CD8-positive, alpha-beta memory T cell (primary cell): ENCODE measurements around the gene PGM2. TPM values are rescaled to one million over a fixed set of nuclear protein-coding genes. Genes with fewer than 3 reads are reported as not detected.

Experiments
- CTCF ChIA-PET: fragments of 350-600 bp; sonication (Branson Sonifier 250); formaldehyde crosslinking; loops from one replicate; lab custom pipeline; 2021; ENCODE audit warnings: antibody characterized with exemption; lab: Charles Lee
- POLR2A ChIA-PET: fragments of 350-600 bp; sonication (Branson Sonifier 250); formaldehyde crosslinking; loops from one replicate; lab custom pipeline; 2021; ENCODE audit warnings: antibody characterized with exemption; lab: Charles Lee
- DNase-seq, 5 donors: peaks; one replicate each; pipeline versions ENCODE4 v3.0.0 to v3.0.0-alpha.2; 2020 to 2022; ENCODE audit warnings: mixed read lengths in 1 of 5
- H3K27ac ChIP-seq: one replicate; pipeline ENCODE4 v1.7.0; 2013; ENCODE audit warnings: low read depth, mild to moderate bottlenecking, low read length, moderate library complexity
- H3K27me3 ChIP-seq: 2 replicates; pipeline ENCODE4 v1.7.0; 2013; ENCODE audit warnings: low read length, mild to moderate bottlenecking; ENCODE audit not compliant: insufficient read depth, poor library complexity, severe bottlenecking
- H3K36me3 ChIP-seq: 2 replicates; pipeline ENCODE4 v1.7.0; 2013; ENCODE audit warnings: mild to moderate bottlenecking, low read length, moderate library complexity; ENCODE audit not compliant: insufficient read depth
- H3K4me1 ChIP-seq: 2 replicates; pipeline ENCODE4 v1.7.0; 2013; ENCODE audit warnings: mild to moderate bottlenecking, low read length, moderate library complexity; ENCODE audit not compliant: insufficient read depth
- H3K4me3 ChIP-seq: 2 replicates; pipeline ENCODE4 v1.7.0; 2013; ENCODE audit warnings: mild to moderate bottlenecking, low read length
- H3K9me3 ChIP-seq: 2 replicates; pipeline ENCODE4 v1.7.0; 2013; ENCODE audit warnings: mild to moderate bottlenecking, low read length
- H3K27ac Mint-ChIP-seq, 8 donors: one replicate each; pipeline ENCODE4 v1.8.0; 2020 to 2021; ENCODE audit warnings: mixed read lengths in 8 of 8, mild to moderate bottlenecking in 6 of 8, inconsistent platforms in 3 of 8, moderate library complexity in 3 of 8
- H3K27me3 Mint-ChIP-seq, 2 donors: one replicate each; pipeline ENCODE4 v1.8.0; 2020 to 2021; ENCODE audit warnings: mixed read lengths in 2 of 2, mild to moderate bottlenecking in 1 of 2, moderate library complexity in 1 of 2
- H3K36me3 Mint-ChIP-seq, 3 donors: one replicate each; pipeline ENCODE4 v1.8.0; 2020 to 2021; ENCODE audit warnings: mixed read lengths in 3 of 3, inconsistent platforms in 1 of 3, mild to moderate bottlenecking in 1 of 3
- H3K4me1 Mint-ChIP-seq, 3 donors: one replicate each; pipeline ENCODE4 v1.8.0; 2020 to 2021; ENCODE audit warnings: mixed read lengths in 3 of 3, inconsistent platforms in 1 of 3, mild to moderate bottlenecking in 1 of 3
- H3K4me3 Mint-ChIP-seq, 7 donors: one replicate each; pipeline ENCODE4 v1.8.0; 2020 to 2021; ENCODE audit warnings: mixed read lengths in 7 of 7, mild to moderate bottlenecking in 6 of 7, moderate library complexity in 4 of 7, inconsistent platforms in 2 of 7
- H3K9me3 Mint-ChIP-seq, 5 donors: one replicate each; pipeline ENCODE4 v1.8.0; 2020 to 2022; ENCODE audit warnings: mixed read lengths in 5 of 5, mild to moderate bottlenecking in 3 of 5, moderate library complexity in 2 of 5, inconsistent platforms in 1 of 5
- polyA plus RNA-seq: library from polyadenylated mRNA; unstranded; fragments of 300-500 nt; fragmentation: Illumina TruSeq; gene quantifications from one replicate; pipeline ENCODE4 v1.2.3, GENCODE V29; 2021
- total RNA-seq, 2 experiments: library from RNA; stranded (reverse); gene quantifications; one replicate each; pipeline ENCODE4 v1.2.3, GENCODE V29; 2021

Gene PGM2
- total and polyA plus RNA-seq, 3 experiments from 2014 or later: 18.1 to 65.9 (median 62.3) TPM

DNA sequence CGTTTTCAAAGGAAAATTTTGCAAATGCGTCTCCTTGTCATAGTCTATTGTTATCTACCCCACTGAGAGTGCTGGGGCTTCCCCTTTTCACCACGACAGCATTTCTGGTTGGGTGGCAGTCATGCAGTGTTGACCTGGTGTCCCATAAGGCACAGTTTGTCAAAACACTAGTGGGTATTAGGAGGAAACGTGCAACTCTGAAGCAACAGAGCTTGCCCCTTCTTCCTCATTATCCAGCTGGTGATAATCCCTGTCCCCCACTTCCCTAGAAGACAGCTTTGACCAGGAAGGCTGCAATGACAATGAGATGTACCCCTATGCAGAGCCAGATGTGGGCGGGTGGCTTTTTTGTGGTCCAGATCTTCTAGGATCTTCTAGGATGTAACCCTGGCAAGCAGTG, 66.2 kb downstream of the PGM2 start:
- Histone ChIP-seq H3K4me3 (peak overlapping the region; percentile 78), H3K27me3 (no peaks in the 10 kb centered on the region), H3K9me3 (no peaks in the 10 kb centered on the region), H3K36me3 (no peaks in the 10 kb centered on the region), H3K4me1 (peaks cover 23% of the 10 kb centered on the region), H3K27ac (no peak overlapping the region)
- CTCF ChIA-PET: interaction anchor here (1.0 to 2.6 kb wide), 3 partner anchors 74 to 143 kb away, joined by 3 to 7 read pairs (median 4); no protein-coding TSS in a partner anchor
- Mint-ChIP-seq H3K36me3 (peaks cover 0 to 12% (median 5%) of the 10 kb centered on the region in 3 donors), H3K9me3 (no peaks in the 10 kb centered on the region), H3K4me3 (peak overlapping the region; percentile 93 to 99 (median 98)), H3K4me1 (peaks cover 41 to 64% (median 60%) of the 10 kb centered on the region in 3 donors), H3K27ac (peak overlapping the region; percentile 83 to 99 (median 95)), H3K27me3 (no peaks in the 10 kb centered on the region)
- DNase-seq: peak; percentile 18 to 64 (median 34)
- POLR2A ChIA-PET: no interaction called here

DNA sequence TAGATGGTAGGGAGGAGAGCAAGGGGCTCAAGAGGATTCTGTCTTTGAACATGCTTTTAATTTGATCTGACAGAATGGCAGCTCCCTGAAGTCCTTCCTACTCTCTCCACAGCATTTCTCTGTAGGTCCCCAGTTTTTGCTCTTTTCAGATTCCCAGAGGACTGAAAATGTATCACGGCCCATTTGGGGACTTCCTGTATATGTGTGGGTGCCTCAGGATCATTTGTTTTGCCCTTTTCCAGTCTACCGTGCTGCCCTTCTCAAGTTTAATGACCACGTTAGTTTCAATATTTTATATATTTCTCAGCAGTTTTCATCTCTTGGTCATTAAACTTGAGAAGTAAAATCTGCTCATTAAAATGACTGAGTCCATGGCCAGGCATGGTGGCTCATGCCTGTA, 66.7 kb downstream of the PGM2 start:
- no peak overlapping the region for H3K27ac ChIP-seq
- peaks cover 0 to 12% (median 5%) of the 10 kb centered on the region in 3 donors for H3K36me3 Mint-ChIP-seq
- H3K4me1 Mint-ChIP-seq: peaks cover 41 to 66% (median 61%) of the 10 kb centered on the region in 3 donors
- no peaks in the 10 kb centered on the region for H3K36me3 ChIP-seq
- no peaks in the 10 kb centered on the region for H3K9me3 Mint-ChIP-seq
- peaks cover 23% of the 10 kb centered on the region for H3K4me1 ChIP-seq
- peak overlapping the region in 6 of 7 donors; percentile 93 to 98 (median 98) for H3K4me3 Mint-ChIP-seq
- no peaks in the 10 kb centered on the region for H3K27me3 ChIP-seq
- H3K27ac Mint-ChIP-seq: peak overlapping the region; percentile 83 to 99 (median 95)
- H3K4me3 ChIP-seq: no peak overlapping the region
- CTCF ChIA-PET: no interaction called here
- H3K27me3 Mint-ChIP-seq: no peaks in the 10 kb centered on the region
- no peak for DNase-seq
- POLR2A ChIA-PET: no interaction called here
- H3K9me3 ChIP-seq: no peaks in the 10 kb centered on the region

DNA sequence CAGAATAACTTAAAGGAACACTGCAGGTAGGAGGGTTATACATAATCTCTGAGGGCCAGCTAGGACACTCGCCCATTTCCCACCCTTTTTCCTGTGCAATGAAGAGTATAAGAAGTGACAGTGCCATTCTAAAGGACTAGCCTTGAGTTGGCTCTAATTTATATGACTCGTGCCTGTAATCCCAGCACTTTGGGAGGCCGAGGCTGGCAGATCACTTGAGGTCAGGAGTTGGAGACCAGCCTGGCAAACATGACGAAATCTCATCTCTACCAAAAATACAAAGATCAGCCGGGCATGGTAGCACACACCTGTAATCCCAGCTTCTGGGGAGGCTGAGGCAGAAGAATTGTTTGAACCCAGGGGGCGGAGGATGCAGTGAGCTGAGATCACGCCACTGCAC, 68.8 kb downstream of the PGM2 start:
- CTCF ChIA-PET: interaction anchor here (0.9 kb wide), 1 partner anchor 19 kb away, joined by 3 read pairs; no protein-coding TSS in a partner anchor
- peaks cover 23% of the 10 kb centered on the region for H3K4me1 ChIP-seq
- no peaks in the 10 kb centered on the region for H3K27me3 Mint-ChIP-seq
- H3K27ac ChIP-seq: no peak overlapping the region
- H3K27me3 ChIP-seq: no peaks in the 10 kb centered on the region
- no peak overlapping the region for H3K27ac Mint-ChIP-seq
- H3K36me3 Mint-ChIP-seq: peaks cover 4 to 24% (median 14%) of the 10 kb centered on the region in 3 donors
- no peak for DNase-seq
- peak overlapping the region in 1 of 7 donors; percentile 21 for H3K4me3 Mint-ChIP-seq
- no peaks in the 10 kb centered on the region for H3K36me3 ChIP-seq
- no peaks in the 10 kb centered on the region for H3K9me3 Mint-ChIP-seq
- no peak overlapping the region for H3K4me3 ChIP-seq
- H3K4me1 Mint-ChIP-seq: peaks cover 48 to 75% (median 75%) of the 10 kb centered on the region in 3 donors
- POLR2A ChIA-PET: no interaction called here
- H3K9me3 ChIP-seq: no peaks in the 10 kb centered on the region

DNA sequence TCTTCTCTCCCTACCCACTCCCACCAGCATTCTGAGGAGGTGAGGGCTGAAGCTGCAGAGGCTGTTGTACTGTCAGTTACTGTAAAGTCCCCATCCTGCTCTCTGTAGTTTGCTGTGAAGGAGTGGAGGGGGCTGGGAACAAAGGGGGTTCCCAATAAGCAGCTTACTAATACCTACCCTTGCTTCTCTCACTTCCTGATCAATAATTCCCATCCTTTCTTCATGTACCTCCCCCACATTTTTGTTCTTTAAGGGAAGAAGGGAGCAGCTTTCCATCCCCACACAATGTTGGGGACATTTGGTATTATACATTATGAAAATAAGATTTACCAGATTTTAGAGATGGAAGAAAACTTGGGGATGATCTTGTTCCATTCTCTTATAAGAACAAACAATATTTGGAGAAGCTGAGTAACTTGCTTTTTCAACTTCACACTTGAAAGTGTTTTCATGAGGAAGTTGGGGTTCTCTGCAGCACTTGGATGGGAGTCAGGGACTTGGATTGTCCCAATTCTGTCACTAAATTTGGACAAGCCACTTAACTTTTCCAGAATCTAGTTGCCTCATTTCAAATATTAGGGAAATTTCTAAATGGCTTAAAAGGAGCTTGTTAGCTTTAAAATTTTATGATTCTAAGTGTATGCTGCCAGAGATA, 69.8 kb downstream of the PGM2 start:
- H3K36me3 ChIP-seq: no peaks in the 10 kb centered on the region
- peaks cover 23% of the 10 kb centered on the region for H3K4me1 ChIP-seq
- H3K4me3 ChIP-seq: no peak overlapping the region
- no peak overlapping the region for H3K27ac ChIP-seq
- Mint-ChIP-seq H3K9me3 (no peaks in the 10 kb centered on the region), H3K4me3 (no peak overlapping the region), H3K36me3 (peaks cover 4 to 29% (median 17%) of the 10 kb centered on the region in 3 donors), H3K27me3 (no peaks in the 10 kb centered on the region), H3K4me1 (peaks cover 48 to 81% (median 80%) of the 10 kb centered on the region in 3 donors), H3K27ac (no peak overlapping the region)
- no peaks in the 10 kb centered on the region for H3K9me3 ChIP-seq
- no peaks in the 10 kb centered on the region for H3K27me3 ChIP-seq
- CTCF ChIA-PET: interaction anchor here (0.8 kb wide), 1 partner anchor 33 kb away, joined by 4 read pairs; no protein-coding TSS in a partner anchor
- POLR2A ChIA-PET: interaction anchor here (0.8 kb wide), 1 partner anchor 9 kb away, joined by 3 read pairs; no protein-coding TSS in a partner anchor
- no peak for DNase-seq

DNA sequence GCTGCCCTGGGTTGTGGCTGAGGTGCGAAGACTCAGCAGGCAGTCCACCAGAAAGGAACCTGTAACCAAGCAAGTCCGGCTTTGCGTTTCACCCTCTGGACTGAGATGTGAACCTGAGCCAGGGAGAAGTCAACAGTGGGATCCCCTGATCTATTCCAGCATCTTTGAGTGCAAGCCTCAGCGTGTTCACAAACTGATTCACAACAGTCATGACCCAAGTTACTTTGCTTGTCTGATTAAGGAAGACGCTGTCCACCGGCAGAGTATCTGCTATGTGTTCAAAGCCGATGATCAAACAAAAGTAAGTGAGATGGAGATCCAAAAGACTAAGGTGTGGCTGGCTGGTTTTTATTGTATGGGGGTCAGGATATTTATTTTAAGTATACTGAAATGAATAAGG, 75.7 kb downstream of the PGM2 start:
- POLR2A ChIA-PET: no interaction called here
- H3K4me3 Mint-ChIP-seq: peak overlapping the region in 1 of 7 donors; percentile 32
- H3K36me3 Mint-ChIP-seq: peaks cover 4 to 67% (median 26%) of the 10 kb centered on the region in 3 donors
- H3K27me3 Mint-ChIP-seq: no peaks in the 10 kb centered on the region
- H3K4me1 ChIP-seq: peaks cover 7% of the 10 kb centered on the region
- H3K9me3 Mint-ChIP-seq: no peaks in the 10 kb centered on the region
- no peak overlapping the region for H3K4me3 ChIP-seq
- no peak for DNase-seq
- CTCF ChIA-PET: no interaction called here
- peaks cover 8% of the 10 kb centered on the region for H3K36me3 ChIP-seq
- H3K4me1 Mint-ChIP-seq: peaks cover 35 to 84% (median 82%) of the 10 kb centered on the region in 3 donors
- no peak overlapping the region for H3K27ac Mint-ChIP-seq
- no peaks in the 10 kb centered on the region for H3K27me3 ChIP-seq
- no peaks in the 10 kb centered on the region for H3K9me3 ChIP-seq
- H3K27ac ChIP-seq: no peak overlapping the region

DNA sequence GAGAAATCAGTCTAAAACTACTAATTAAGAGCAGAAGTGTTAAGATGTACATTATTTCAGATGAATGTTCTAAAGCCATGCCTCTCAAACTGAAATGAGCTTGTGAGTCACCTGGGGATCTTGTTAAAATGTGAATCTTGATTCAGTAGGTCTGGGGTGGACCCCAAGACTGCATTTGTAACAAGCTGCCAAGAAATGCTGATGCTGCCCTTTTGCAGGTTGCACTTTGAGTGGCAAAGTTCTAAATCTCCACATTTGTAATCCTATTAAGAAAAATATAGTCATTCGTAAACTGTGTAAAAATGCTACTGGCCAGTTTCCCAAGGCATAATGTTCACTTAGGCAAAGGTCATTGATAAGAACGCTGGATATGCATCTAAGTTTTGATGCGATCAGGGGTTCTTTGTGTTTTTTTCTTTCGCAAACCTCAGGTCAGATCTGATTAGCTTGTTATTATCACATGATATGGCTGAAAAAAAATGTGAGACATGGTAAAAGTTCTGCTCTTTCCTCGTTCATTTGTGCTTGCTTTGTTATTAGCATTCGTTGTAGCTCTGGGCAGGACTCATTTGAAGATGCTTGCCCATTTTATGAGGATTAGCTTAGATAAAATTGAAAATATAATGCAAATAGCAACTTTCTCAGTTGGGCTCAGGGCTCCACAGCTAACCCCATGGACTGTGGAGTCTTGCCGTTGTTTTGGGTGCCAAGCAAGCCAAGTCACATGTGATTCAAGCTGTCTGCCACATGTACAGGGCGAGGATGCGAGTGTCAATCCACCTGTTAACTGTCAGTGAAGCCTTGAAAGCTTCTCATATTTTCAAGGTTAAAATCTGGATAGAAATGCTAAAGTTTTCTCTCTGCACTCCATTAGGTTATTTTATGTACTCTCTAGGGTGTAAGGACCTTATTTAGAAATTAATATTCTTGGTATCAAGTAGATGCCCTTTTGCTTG, 76.5 kb downstream of the PGM2 start:
- Histone ChIP-seq H3K4me3 (no peak overlapping the region), H3K36me3 (peaks cover 8% of the 10 kb centered on the region), H3K27me3 (no peaks in the 10 kb centered on the region), H3K9me3 (no peaks in the 10 kb centered on the region), H3K4me1 (peaks cover 7% of the 10 kb centered on the region), H3K27ac (no peak overlapping the region)
- Mint-ChIP-seq H3K9me3 (no peaks in the 10 kb centered on the region), H3K4me3 (peak overlapping the region in 1 of 7 donors; percentile 7), H3K27ac (peak overlapping the region in 1 of 8 donors; percentile 27), H3K36me3 (peaks cover 4 to 75% (median 30%) of the 10 kb centered on the region in 3 donors), H3K27me3 (no peaks in the 10 kb centered on the region), H3K4me1 (peaks cover 34 to 87% (median 85%) of the 10 kb centered on the region in 3 donors)
- DNase-seq: no peak
- ChIA-PET CTCF (no interaction called here), POLR2A (no interaction called here)

DNA sequence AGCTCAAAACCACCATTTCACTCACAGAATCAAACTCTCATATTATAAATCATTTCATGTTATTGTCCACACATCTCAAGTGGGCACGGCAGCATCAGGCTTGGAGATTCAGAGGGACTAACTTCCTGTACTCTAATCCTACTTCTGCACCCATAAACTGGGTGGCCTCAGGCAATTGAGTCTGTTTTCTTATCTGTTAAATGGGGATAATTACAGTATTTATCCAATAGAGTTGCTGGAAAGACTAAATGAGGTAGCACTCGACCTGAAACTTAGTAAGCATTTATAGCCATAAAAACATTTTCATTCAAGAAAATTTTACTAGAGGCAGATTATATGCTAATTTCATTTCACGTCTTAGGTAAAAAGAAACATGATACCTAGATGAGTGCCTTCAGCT, 77.4 kb downstream of the PGM2 start:
- Mint-ChIP-seq H3K27me3 (no peaks in the 10 kb centered on the region), H3K9me3 (no peaks in the 10 kb centered on the region), H3K4me1 (peaks cover 37 to 88% (median 85%) of the 10 kb centered on the region in 3 donors), H3K27ac (no peak overlapping the region), H3K36me3 (peaks cover 4 to 76% (median 31%) of the 10 kb centered on the region in 3 donors), H3K4me3 (no peak overlapping the region)
- Histone ChIP-seq H3K27me3 (no peaks in the 10 kb centered on the region), H3K27ac (no peak overlapping the region), H3K9me3 (no peaks in the 10 kb centered on the region), H3K4me1 (peaks cover 7% of the 10 kb centered on the region), H3K4me3 (no peak overlapping the region), H3K36me3 (peaks cover 8% of the 10 kb centered on the region)
- CTCF ChIA-PET: no interaction called here
- no peak for DNase-seq
- POLR2A ChIA-PET: no interaction called here
